IPS-NIHi7 (cell line): Measurements from ENCODE around the gene INTS14.

ENCODE experiments used
- DNase-seq: peaks from one replicate; pipeline ENCODE4 v3.0.0; 2012; ENCODE audit warnings: mixed read lengths; ENCODE audit errors: extremely low spot score

Gene INTS14

GRCh38 chr15:65532738-65533051, 78.2 kb downstream of the INTS14 start:
- no peak for DNase-seq

- peak; percentile 99 for DNase-seq
Measured at GRCh38 chr15:65530318-65531111, 80.4 kb downstream of the INTS14 start, which contains the start of gene HACD3. Gene HACD3, plus strand, starts transcription at chr15:65530463. Its CDS starts 169 bp downstream, at chr15:65530632.

GRCh38 chr15:65529762-65530317, 81.1 kb downstream of the INTS14 start:
- no peak for DNase-seq
